ENCODE results near the gene GMDS. TPM values are rescaled to one million over a fixed set of nuclear protein-coding genes. Genes with fewer than 3 reads are reported as not detected.

GMDS gene
- total RNA-seq, 2 donors from 2014 or later, result 25.4 to 29.5 TPM

GRCh38 chr6:1639430-1639829 lies 606.0 kb downstream of the GMDS start:
- Mint-ChIP-seq H3K4me3 (no peak overlapping the region), H3K4me1 (peaks cover 19% of the 10 kb centered on the region), H3K36me3 (ENCODE audit: low read depth) (no peaks in the 10 kb centered on the region), H3K27me3 (ENCODE audit: insufficient read depth) (peaks cover 3% of the 10 kb centered on the region), H3K27ac (no peak overlapping the region), H3K9me3 (no peaks in the 10 kb centered on the region)
- Histone ChIP-seq H3K27me3 (ENCODE audit: control insufficient read depth, insufficient read depth, low read length, poor library complexity, severe bottlenecking) (no peaks in the 10 kb centered on the region), H3K27ac (ENCODE audit: low read depth, low read length) (no peak overlapping the region), H3K9me3 (ENCODE audit: control insufficient read depth, low read length) (no peaks in the 10 kb centered on the region), H3K4me1 (ENCODE audit: control insufficient read depth, insufficient read depth, low read length) (peaks cover 3% of the 10 kb centered on the region), H3K9ac (ENCODE audit: extremely low read depth, low read length, poor library complexity, severe bottlenecking) (no peak overlapping the region), H3K36me3 (ENCODE audit: control insufficient read depth, insufficient read depth, low read length) (no peaks in the 10 kb centered on the region), H3K4me3 (ENCODE audit: low read length) (no peak overlapping the region)
- WGBS, 2 experiments (ENCODE audit: insufficient coverage in 1 of 2, insufficient read length in 1 of 2), result 85 to 88% methylated on average over 7 to 9 of the region's 9 CpGs
- TF ChIP-seq CTCF (conservative IDR thresholded peaks at IDR 0.05), result no peak
- no peak for DNase-seq

- no peaks in the 10 kb centered on the region for H3K36me3 ChIP-seq (ENCODE audit: control insufficient read depth, insufficient read depth, low read length)
- no peaks in the 10 kb centered on the region for H3K4me1 ChIP-seq (ENCODE audit: control insufficient read depth, insufficient read depth, low read length)
- Mint-ChIP-seq H3K27ac (no peak overlapping the region), H3K36me3 (ENCODE audit: low read depth) (no peaks in the 10 kb centered on the region), H3K27me3 (ENCODE audit: insufficient read depth) (peaks cover 6% of the 10 kb centered on the region), H3K4me1 (peaks cover 10% of the 10 kb centered on the region), H3K9me3 (no peaks in the 10 kb centered on the region), H3K4me3 (no peak overlapping the region)
- peak; percentile 55 for DNase-seq
- H3K27me3 ChIP-seq (ENCODE audit: control insufficient read depth, insufficient read depth, low read length, poor library complexity, severe bottlenecking), result no peaks in the 10 kb centered on the region
- H3K9ac ChIP-seq (ENCODE audit: extremely low read depth, low read length, poor library complexity, severe bottlenecking), result no peak overlapping the region
- H3K27ac ChIP-seq (ENCODE audit: low read depth, low read length), result no peak overlapping the region
- H3K9me3 ChIP-seq (ENCODE audit: control insufficient read depth, low read length), result no peaks in the 10 kb centered on the region
- no peak for TF ChIP-seq CTCF (conservative IDR thresholded peaks at IDR 0.05)
- 93 to 94% methylated on average over 14 to 20 of the region's 20 CpGs for WGBS, 2 experiments (ENCODE audit: insufficient coverage in 1 of 2, insufficient read length in 1 of 2)
- H3K4me3 ChIP-seq (ENCODE audit: low read length), result no peak overlapping the region
Measured at GRCh38 chr6:1636971-1637871, 608.2 kb downstream of the GMDS start.

GRCh38 chr6:1636272-1636825 lies 609.1 kb downstream of the GMDS start:
- WGBS, 2 experiments (ENCODE audit: insufficient coverage in 1 of 2, insufficient read length in 1 of 2), result 94% methylated on average over 7 to 9 of the region's 9 CpGs
- Histone ChIP-seq H3K9me3 (ENCODE audit: control insufficient read depth, low read length) (no peaks in the 10 kb centered on the region), H3K9ac (ENCODE audit: extremely low read depth, low read length, poor library complexity, severe bottlenecking) (no peak overlapping the region), H3K4me3 (ENCODE audit: low read length) (no peak overlapping the region), H3K36me3 (ENCODE audit: control insufficient read depth, insufficient read depth, low read length) (no peaks in the 10 kb centered on the region), H3K27ac (ENCODE audit: low read depth, low read length) (no peak overlapping the region), H3K4me1 (ENCODE audit: control insufficient read depth, insufficient read depth, low read length) (no peaks in the 10 kb centered on the region), H3K27me3 (ENCODE audit: control insufficient read depth, insufficient read depth, low read length, poor library complexity, severe bottlenecking) (no peaks in the 10 kb centered on the region)
- no peak overlapping the region for H3K27ac Mint-ChIP-seq
- peaks cover 6% of the 10 kb centered on the region for H3K27me3 Mint-ChIP-seq (ENCODE audit: insufficient read depth)
- no peak for TF ChIP-seq CTCF (conservative IDR thresholded peaks at IDR 0.05)
- no peak for DNase-seq
- H3K4me1 Mint-ChIP-seq, result peaks cover 5% of the 10 kb centered on the region
- no peaks in the 10 kb centered on the region for H3K9me3 Mint-ChIP-seq
- no peaks in the 10 kb centered on the region for H3K36me3 Mint-ChIP-seq (ENCODE audit: low read depth)
- no peak overlapping the region for H3K4me3 Mint-ChIP-seq

All from endodermal cell (in vitro differentiated cells).